ENCODE measurements around the gene DDRGK1.
"Not testable (repeated sequence)": the region's sequence is repeated elsewhere in the genome, so short reads cannot be mapped to it uniquely, and the experiment has no call there.

The DDRGK1 gene

GRCh38 chr20:3163099-3164042 lies 41.1 kb downstream of the DDRGK1 start:
- no peak for DNase-seq

- no peak for DNase-seq
Observed at GRCh38 chr20:3162080-3162611, 42.3 kb downstream of the DDRGK1 start.

DNA sequence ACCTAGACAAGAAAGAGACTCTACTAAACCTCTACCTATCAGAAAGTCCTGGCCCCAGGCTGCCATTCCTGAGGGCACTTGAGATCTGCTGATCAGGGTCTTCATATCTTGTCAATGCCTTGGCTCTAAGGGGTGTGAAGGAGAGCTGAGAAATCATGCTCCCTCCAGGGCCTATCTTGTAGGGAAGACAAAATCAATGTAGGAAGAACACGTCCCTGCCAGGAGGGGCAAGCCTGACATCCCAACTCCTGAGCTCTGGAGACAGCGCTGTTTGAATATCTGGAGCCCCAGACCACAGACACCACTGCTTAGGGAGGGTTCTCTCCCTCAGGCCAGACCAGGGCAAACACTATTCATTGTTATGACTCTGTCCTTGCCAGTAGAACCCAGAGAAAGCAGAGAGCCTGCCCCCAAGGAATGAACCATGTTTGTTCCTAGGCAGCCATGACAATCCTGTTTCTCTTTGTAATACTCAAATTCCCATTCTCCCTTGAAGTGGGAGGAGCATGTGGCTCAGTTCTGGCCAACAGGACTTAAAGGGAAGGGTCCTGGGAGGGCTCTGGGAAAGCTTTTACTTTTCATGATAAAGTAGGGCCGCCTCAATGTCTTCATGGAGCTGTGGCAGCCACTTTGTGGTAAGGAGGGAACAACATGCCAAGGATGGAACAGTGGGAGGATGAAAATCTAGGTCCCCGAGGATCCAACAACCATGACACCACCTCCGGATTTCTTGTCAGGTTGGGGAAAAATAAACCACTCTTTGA lies 43.0 kb downstream of the DDRGK1 start:
- no peak for DNase-seq

GRCh38 chr20:3160418-3160817 lies 44.1 kb downstream of the DDRGK1 start:
- no peak for DNase-seq

DNA sequence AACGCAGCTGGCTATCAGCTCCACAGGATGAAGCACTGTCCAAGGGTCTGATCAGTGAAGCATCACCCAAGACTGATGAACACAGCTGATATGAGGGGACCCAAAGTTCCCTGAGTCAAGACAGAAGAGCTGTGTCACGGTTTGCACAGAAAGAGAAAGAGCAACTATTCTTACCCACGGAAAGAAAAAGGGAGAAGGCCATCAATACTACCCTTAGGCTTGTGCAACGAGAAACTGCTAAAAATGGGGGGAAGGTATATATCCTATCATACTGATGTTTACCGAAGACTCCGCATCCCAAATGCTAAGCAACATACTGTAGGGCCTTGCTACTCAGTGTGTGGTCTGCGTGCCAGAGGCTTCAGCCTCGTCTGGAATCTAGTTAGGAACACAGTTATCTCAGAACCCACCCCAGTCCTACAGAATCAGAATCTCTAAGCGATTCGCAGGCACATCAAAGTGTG lies 45.5 kb downstream of the DDRGK1 start:
- DNase-seq: peak in 1 of 6 experiments; percentile 42

DNA sequence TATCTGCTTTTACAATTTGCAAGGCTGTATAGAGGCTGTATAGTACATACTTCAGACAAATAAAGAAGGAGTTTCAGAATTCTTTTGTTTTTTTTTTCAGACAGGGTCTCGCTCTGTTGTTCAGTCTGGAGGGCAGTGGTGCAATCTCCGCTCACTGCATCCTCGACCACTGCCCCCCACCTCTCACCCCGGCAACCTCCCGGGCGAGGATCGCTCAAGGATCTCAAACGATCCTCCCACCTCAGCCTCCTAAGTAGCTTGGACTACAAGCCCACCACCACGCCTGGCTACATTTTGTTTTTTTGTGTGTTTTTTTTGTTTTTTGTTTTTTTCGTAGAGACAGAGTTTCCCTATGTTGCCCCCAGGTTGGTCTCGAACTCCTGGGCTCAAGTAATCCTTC lies 46.7 kb downstream of the DDRGK1 start:
- DNase-seq: no peak

GRCh38 chr20:3156811-3157619 lies 47.5 kb downstream of the DDRGK1 start:
- DNase-seq: peak in 3 of 6 experiments; percentile 46 to 62 (median 57)

DNA sequence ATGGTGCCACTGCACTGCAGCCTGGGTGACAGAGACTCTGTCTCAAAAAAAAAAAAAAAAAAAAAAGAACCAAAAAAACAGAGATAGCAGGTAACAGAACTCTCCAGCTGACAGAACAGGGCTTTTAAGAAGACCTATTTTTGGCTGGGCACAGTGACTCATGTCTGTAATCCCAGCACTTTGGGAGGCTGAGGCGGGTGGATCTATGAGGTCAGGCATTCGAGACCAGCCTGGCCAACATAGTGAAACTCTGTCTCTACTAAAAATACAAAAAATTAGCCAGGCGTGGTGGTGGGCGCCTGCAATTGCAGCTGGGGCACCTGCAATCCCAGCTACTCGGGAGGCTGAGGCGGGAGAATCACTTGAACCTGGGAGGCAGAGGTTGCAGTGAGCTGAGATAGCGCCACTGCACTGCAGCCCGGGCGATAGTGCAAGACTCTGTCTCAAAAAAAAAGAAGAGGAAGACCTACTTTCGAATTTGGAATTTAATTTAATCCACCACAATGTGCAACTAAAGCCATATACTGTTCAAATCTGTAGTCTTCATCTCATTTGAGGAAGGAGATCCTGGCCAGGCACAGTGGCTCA lies 52.3 kb downstream of the DDRGK1 start:
- not testable (repeated sequence) for DNase-seq

- DNase-seq: no peak
Observed at GRCh38 chr20:3150908-3151307, 53.6 kb downstream of the DDRGK1 start.

DNA sequence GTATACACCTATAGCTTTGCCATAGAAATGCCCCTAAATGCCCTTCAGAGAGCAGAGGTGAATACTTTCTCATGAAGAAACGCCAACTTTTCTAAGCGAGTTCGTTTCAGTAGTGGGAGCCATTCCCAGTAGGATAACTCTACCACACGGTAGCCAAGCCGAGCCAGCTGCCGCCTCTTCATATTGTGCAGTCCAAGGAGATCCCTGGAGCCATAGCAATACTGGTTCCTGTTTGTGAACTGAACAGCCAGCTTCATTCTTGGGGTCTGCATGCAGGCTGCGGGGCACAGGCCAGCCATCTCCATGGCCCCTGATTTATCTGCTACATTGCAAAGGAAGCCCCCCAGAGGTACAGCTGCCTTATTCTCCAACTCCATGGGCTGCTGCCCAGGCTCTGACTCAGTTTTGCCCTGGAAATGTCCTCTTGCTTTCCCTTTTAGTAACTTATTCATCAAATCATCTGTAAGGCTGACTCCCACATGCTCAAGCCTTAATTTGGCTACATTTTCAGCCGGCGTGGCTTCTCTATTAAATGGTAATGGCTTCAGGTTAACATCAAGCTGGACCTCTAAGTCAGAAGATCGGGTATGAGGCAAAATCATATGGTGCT lies 57.6 kb downstream of the DDRGK1 start:
- no peak for DNase-seq

- no peak for DNase-seq
Observed at GRCh38 chr20:3141757-3142156, 62.7 kb downstream of the DDRGK1 start.
